Activated T-cell treated with anti-CD3 and anti-CD28 coated beads for 4 hours (primary cell): ENCODE data around the gene CREB5.
"Not testable (repeated sequence)": the region's sequence is repeated elsewhere in the genome, so short reads cannot be mapped to it uniquely, and the experiment has no call there.

Experiments used
- DNase-seq: peaks from one replicate; pipeline ENCODE4 v3.0.0-alpha.2; 2020

Gene CREB5

GRCh38 chr7:28793381-28794085 lies 381.2 kb downstream of the CREB5 start:
- DNase-seq: no peak

DNA sequence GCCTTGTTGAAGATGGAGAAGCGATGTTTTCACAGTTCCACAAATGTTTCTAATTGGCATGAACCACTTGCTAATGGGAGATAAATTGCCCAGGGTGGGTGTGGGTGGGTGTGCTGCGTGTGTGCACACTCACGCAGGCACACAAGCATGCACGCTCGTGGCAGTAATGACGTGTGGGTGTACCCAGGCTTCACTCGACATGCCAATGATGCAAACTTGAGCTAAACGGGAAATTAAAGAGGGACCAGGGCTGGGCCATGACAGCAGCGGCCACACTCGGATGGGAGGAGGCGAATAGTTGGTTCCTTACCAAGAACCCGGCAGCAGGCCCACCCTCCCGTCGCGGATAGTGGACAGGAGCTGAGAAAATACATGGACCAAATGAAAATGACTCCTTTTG lies 386.0 kb downstream of the CREB5 start:
- DNase-seq: no peak

GRCh38 chr7:28799619-28800018 lies 387.3 kb downstream of the CREB5 start:
- no peak for DNase-seq

DNA sequence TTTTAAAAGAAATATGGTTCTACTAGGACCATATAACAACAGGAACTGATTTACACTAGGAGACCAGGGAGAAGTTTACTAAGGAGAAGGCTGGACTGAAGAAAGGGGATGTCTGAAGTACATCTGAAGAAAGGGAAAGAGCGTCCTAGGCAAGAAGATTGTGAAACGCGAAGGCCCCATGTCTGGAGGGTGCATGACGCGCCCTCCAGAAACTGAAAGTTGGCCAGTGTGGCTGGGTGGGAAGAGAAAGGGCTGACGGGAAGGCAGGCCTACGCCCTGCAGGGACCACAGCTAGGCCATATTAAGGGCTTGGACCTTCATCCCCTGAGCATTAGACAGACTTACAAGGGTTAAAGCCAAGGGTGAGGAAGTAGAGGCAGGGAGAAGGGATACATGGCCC lies 387.8 kb downstream of the CREB5 start:
- no peak for DNase-seq

DNA sequence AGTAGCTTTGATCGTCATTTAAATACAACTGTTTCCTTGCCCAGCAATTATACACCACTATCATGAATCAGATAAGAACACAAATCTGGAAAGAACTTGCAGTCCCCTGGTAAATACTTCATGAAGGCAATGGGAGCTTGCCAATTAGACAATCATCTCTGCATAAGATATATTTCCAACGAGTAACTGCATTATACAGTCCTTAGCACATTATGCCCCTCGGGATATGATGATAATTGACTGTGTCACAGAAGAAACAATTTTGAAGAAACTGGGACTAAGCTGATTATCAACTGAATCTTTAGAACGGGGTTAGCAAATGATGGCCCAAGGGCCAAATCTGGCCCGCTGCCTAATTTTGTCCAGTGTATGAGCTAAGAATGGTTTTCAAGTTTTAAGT lies 390.1 kb downstream of the CREB5 start:
- no peak for DNase-seq

- no peak for DNase-seq
Observed at GRCh38 chr7:28804157-28804556, 391.8 kb downstream of the CREB5 start.

- DNase-seq: no peak
Observed at GRCh38 chr7:28804990-28805389, 392.7 kb downstream of the CREB5 start.

DNA sequence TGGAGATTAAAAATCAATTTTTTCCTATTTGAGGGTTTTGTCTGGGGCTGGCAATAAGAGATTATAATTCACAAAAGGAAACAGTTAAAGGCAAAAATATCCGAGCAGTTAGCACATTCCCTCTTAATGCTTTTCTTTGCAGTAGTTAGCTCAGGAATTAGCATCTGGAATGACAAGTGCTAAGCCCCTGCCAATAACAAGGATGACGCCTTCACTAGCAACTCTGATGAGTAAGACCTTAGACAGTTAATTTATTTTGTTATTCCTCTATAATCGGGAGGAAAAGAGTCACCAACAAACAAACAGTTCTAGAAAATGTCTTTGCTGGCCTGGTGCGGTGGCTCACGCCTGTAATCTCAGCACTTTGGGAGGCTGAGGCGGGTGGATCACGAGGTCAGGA lies 394.5 kb downstream of the CREB5 start:
- no peak for DNase-seq

- no peak for DNase-seq
Observed at GRCh38 chr7:28807396-28807994, 395.2 kb downstream of the CREB5 start.

- DNase-seq: no peak
Observed at GRCh38 chr7:28808796-28809533, 396.6 kb downstream of the CREB5 start.

- DNase-seq: no peak
Observed at GRCh38 chr7:28811008-28811407, 398.7 kb downstream of the CREB5 start.

- DNase-seq: no peak
Observed at GRCh38 chr7:28811701-28812430, 399.5 kb downstream of the CREB5 start.

- no peak for DNase-seq
Observed at GRCh38 chr7:28812616-28813015, 400.3 kb downstream of the CREB5 start.

GRCh38 chr7:28813243-28813962 lies 401.1 kb downstream of the CREB5 start:
- DNase-seq: no peak

- no peak for DNase-seq
Observed at GRCh38 chr7:28815369-28815927, 403.1 kb downstream of the CREB5 start.

GRCh38 chr7:28815928-28816373 lies 403.6 kb downstream of the CREB5 start:
- no peak for DNase-seq

DNA sequence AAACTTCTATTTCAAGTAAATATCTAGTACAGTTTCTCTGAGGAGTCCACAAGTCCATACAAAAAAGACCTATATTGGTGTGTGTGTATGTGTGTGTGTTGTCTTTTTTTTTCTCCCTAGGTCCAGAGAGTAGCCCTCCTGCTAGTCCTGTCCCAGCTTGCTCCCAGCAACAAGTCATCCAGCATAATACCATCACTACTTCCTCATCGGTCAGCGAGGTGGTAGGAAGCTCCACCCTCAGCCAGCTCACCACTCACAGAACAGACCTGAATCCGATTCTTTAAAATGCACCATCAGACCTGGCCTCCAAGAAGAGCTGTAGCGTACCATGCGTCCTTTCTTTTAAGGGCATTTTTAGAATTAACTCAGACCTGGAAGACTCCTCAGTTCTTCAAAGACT lies 406.7 kb downstream of the CREB5 start:
- DNase-seq: no peak

- DNase-seq: no peak
Observed at GRCh38 chr7:28823582-28823981, 411.3 kb downstream of the CREB5 start.

- DNase-seq: not testable (repeated sequence)
Observed at GRCh38 chr7:28825817-28826448, 413.6 kb downstream of the CREB5 start.

DNA sequence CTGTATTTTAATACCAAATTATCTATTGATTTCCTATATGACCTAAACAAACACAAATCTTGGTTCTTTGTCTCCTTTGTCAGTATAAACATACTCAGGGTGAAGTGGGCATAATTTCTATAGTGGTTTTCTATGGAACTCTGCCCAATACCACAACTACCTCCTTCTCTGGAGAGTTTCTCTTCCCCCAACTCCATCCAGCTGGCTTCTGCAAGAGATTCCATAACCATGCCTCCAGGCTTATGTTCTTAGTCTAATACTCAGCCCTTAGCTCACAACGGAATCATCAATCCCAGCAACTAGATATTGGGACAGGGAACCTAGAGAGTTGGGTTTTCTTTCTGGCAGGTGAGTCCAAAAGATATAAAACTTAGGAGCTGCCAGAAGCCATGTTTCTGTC lies 418.5 kb downstream of the CREB5 start:
- no peak for DNase-seq

GRCh38 chr7:28832669-28833068 lies 420.4 kb downstream of the CREB5 start:
- no peak for DNase-seq

DNA sequence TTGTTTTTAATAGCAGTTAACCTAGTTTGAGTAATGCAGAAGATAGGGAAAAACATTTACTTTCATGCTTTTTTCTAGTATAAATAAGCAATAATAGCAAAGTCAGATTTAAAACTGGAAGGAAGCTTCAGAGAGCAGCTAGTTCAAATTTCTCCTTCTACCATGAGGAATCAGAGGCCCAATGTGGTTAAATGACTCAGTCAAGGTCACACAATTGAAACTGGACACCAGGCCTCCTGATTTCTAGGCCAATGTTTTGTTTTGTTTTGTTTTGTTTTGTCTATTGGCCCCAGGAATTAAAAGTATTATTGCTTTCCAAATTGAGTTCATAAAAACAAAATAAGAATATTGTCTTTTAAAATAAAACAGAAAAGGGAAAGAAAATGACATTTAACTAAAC lies 423.5 kb downstream of the CREB5 start:
- DNase-seq: no peak
